H1 (cell line): ENCODE results near the gene ELOVL1. TPM values are rescaled to one million over a fixed set of nuclear protein-coding genes. Genes with fewer than 3 reads are reported as not detected.

Source experiments
- BRCA1 ChIP-seq: IDR thresholded peaks from 2 replicates; pipeline ENCODE4 v1.6.1; 2012; ENCODE audit warnings: low read depth, low read length, improper control_type of control experiment
- CHD1 ChIP-seq: IDR thresholded peaks from 2 replicates; pipeline ENCODE4 v1.6.1; 2012; ENCODE audit warnings: low read depth, low read length, improper control_type of control experiment
- EZH2 ChIP-seq: fragments of 200-600 bp; sonication (generic); IDR thresholded peaks from 2 replicates; pipeline ENCODE4 v1.7.1; 2012; ENCODE audit warnings: low read depth, mild to moderate bottlenecking, moderate library complexity, low read length, inconsistent platforms; ENCODE audit not compliant: severe bottlenecking
- JUND ChIP-seq: IDR thresholded peaks from 2 replicates; pipeline ENCODE4 v1.6.1; 2011; ENCODE audit warnings: mild to moderate bottlenecking, improper control_type of control experiment, low read length
- PHF8 ChIP-seq: fragments of 200-600 bp; sonication (generic); conservative IDR thresholded peaks from 2 replicates; pipeline ENCODE4 v1.7.1; 2012; ENCODE audit warnings: low read depth, mild to moderate bottlenecking, inconsistent platforms, low read length, moderate library complexity
- TAF7 ChIP-seq: optimal IDR thresholded peaks from 2 replicates; pipeline ENCODE3; 2011; ENCODE audit warnings: low read depth, mild to moderate bottlenecking, inconsistent platforms, low read length, moderate library complexity, borderline replicate concordance
- polyA plus RNA-seq, 7 experiments: library from polyadenylated mRNA; depleted of rRNA in 3 of 7; stranded (reverse) in 5 of 7; unstranded in 2 of 7; fragments of >200 nt in 5 of 7; fragments of 200-250 nt in 2 of 7; gene quantifications; 1 replicate in 5 of 7; 2 replicates in 1 of 7; 4 replicates in 1 of 7; pipeline versions ENCODE4 v1.2.1 to v1.2.3, GENCODE V29; 2011 to 2013; ENCODE audit warnings: missing spikeins in 2 of 7, mixed read lengths in 2 of 7
- total RNA-seq: library from RNA; stranded (reverse); fragmentation: NEBNext Ultra II Directional; extraction: Animal tissue kit (Norgen Biotek cat#: 25700); gene quantifications from 2 replicates; pipeline ENCODE4 v1.2.1, GENCODE V29; 2021
- TF ChIP-seq, protein P1 (sequence below): IDR thresholded peaks from 2 replicates; pipeline ENCODE4 v1.6.1; 2011; ENCODE audit warnings: low read length, improper control_type of control experiment

The ELOVL1 gene
- total and polyA plus RNA-seq, 2 of the 8 experiments (the other 6 are each of a cell fraction or from before 2014, with no cell fraction given) = 28.5 to 68.1 TPM

DNA sequence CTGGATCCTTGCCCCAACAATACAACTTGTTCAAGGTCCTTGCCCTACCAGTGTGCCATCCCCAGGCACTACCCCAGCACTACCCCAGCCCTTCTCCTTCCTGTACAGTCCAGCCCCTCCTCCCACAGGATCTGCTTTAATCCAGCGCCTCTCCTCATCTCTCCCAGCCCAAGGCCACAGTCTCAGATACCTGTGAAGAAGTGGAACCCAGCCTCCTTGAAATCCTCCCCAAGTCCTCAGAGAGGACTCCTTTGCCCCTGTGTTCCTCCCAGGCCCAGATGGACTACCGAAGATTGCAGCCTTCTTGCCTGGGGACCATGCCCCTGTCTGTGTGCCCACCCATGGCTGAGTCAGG is 15.5 kb downstream of the ELOVL1 start (continued):
- TF ChIP-seq, protein P1, sequence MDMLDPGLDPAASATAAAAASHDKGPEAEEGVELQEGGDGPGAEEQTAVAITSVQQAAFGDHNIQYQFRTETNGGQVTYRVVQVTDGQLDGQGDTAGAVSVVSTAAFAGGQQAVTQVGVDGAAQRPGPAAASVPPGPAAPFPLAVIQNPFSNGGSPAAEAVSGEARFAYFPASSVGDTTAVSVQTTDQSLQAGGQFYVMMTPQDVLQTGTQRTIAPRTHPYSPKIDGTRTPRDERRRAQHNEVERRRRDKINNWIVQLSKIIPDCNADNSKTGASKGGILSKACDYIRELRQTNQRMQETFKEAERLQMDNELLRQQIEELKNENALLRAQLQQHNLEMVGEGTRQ = no peak
- no peak for TF ChIP-seq JUND
- TF ChIP-seq BRCA1 = no peak
- no peak for TF ChIP-seq TAF7
- TF ChIP-seq CHD1 = no peak
- TF ChIP-seq EZH2 = no peak
- TF ChIP-seq PHF8 = no peak
